Heart right ventricle (tissue), 16 donors: Measurements from ENCODE around the gene FAM9A. TPM values are rescaled to one million over a fixed set of nuclear protein-coding genes. Genes with fewer than 3 reads are reported as not detected.

Source experiments
- ATAC-seq, 8 donors: fragments of 200-7000 bp; cut with Tn5 transposase; one replicate each; pipeline ENCODE4 v1.9.1; 2020; ENCODE audit warnings: mild to moderate bottlenecking in 8 of 8, moderate library complexity in 8 of 8, moderate number of reproducible peaks in 1 of 8
- DNase-seq, 2 donors: peaks; one replicate each; pipeline ENCODE4 v3.0.0-alpha.2; 2020
- H3K27ac ChIP-seq, 10 donors: fragments of 200-600 bp; sonication (generic) in 2 of 10; one replicate each; pipeline versions ENCODE4 v1.5.0 to v1.8.0; 2020 to 2022; ENCODE audit warnings: mild to moderate bottlenecking in 3 of 10
- H3K27me3 ChIP-seq, 7 donors: fragments of 200-600 bp; one replicate each; pipeline ENCODE4 v1.8.0; 2021 to 2022; ENCODE audit warnings: mild to moderate bottlenecking in 2 of 7
- H3K36me3 ChIP-seq, 9 donors: fragments of 200-600 bp; sonication (generic) in 1 of 9; one replicate each; pipeline versions ENCODE4 v1.5.0 to v1.8.0; 2020 to 2022; ENCODE audit warnings: mild to moderate bottlenecking in 2 of 9
- H3K4me1 ChIP-seq, 9 donors: fragments of 200-600 bp; sonication (generic) in 1 of 9; one replicate each; pipeline versions ENCODE4 v1.5.0 to v1.8.0; 2020 to 2022; ENCODE audit warnings: mild to moderate bottlenecking in 4 of 9
- H3K4me3 ChIP-seq, 10 donors: fragments of 200-600 bp; sonication (generic) in 2 of 10; one replicate each; pipeline versions ENCODE4 v1.5.0 to v1.8.0; 2020 to 2022; ENCODE audit warnings: mild to moderate bottlenecking in 7 of 10, moderate library complexity in 2 of 10
- H3K9me3 ChIP-seq, 11 donors: fragments of 200-600 bp in 10 of 11; sonication (generic) in 2 of 11; one replicate each; pipeline versions ENCODE4 v1.5.0 to v1.8.0; 2013 to 2022; ENCODE audit warnings: mild to moderate bottlenecking in 2 of 11, control low read depth in 1 of 11, moderate library complexity in 1 of 11
- CTCF ChIP-seq, 9 donors: fragments of 200-600 bp; sonication (generic) in 2 of 9; IDR thresholded peaks; one replicate each; pipeline versions ENCODE4 v1.5.0 to v1.8.0; 2021 to 2022; ENCODE audit warnings: antibody characterized with exemption in 9 of 9, mild to moderate bottlenecking in 5 of 9, moderate library complexity in 1 of 9
- WGBS, 2 donors: extraction: QIAGEN DNeasy Blood & Tissue Kit; methylation state at CpG; one replicate each; pipeline ENCODE4 v1.1.7; 2013; ENCODE audit warnings: inconsistent platforms in 1 of 2; 5-methylcytosine and 5-hydroxymethylcytosine counted together
- intact Hi-C, 10 donors: fragments of 100-400 bp; cut with DNase I; formaldehyde crosslinking; loops; one replicate each; pipeline versions ENCODE4 v1.11.1 to v1.14.2; 2022
- polyA plus RNA-seq, 2 donors: library from polyadenylated mRNA; stranded (reverse); fragments of 200-250 nt; gene quantifications; one replicate each; pipeline ENCODE4 v1.2.3, GENCODE V29; 2013
- total RNA-seq, 10 donors: library from RNA; stranded (reverse); fragmentation: NEBNext Ultra II Directional in 3 of 10; extraction: Animal tissue kit (Norgen Biotek cat#: 25700) in 3 of 10; gene quantifications; one replicate each; pipeline versions ENCODE4 v1.2.1 to v1.2.4, GENCODE V29; 2021 to 2023
- donor health status: Arrhythmogenic right ventricular cardiomyopathy.
- donor health status: ischemic (EF 13 %, LVEDD 7.1; RV severe dilation, severe dysfunction).
- donor health status: healthy with polysubstance abuse.
- donor health status: DM: no; HTN: yes; CAD: no.
- donor health status: DM: no; HTN: no; CAD: no.
- donor health status: ischemic (EF 25% LVEDD 6.9; RV normal size, moderate dysfunction).
- donor health status: ischemic (EF 25% LVEDD 5.7; RV mildly dilated, moderate dysfunction).
- donor health status: healthy.
- donor health status: DM: yes; HTN: yes; CAD: no.
- donor health status: Ischemic cardiomyopathy.
- donor health status: ischemic (EF 35%, LVEDD 5.7; RV mildly dilated, moderate dysfunction).
- donor health status: nonischemic (EF 11% LVEDD 7.7; RV severe dilation, severe dysfunction).
- donor health status: DM: yes; HTN: yes; CAD: no.
- donor health status: PGD.
- donor health status: ischemic (EF 29% LVEDD 5.4; RV normal size, mild dysfunction).
- donor health status: nonischemic (EF 23%, LVEDD 6.1; RV moderate dilation, normal function).

Gene FAM9A
- total and polyA plus RNA-seq, 12 donors: not detected

GRCh38 chrX:8741981-8742380, 59.2 kb downstream of the FAM9A start:
- no peaks in the 10 kb centered on the region for H3K36me3 ChIP-seq
- DNase-seq: no peak
- WGBS, 2 donors: 90 to 91% methylated on average over 10 of the region's 10 CpGs
- no peak overlapping the region for H3K27ac ChIP-seq
- intact Hi-C loops: loop anchor here in 2 of 10 donors (10.0 kb wide), 1 partner anchor 73 kb away; no protein-coding TSS in a partner anchor
- H3K9me3 ChIP-seq: no peaks in the 10 kb centered on the region
- H3K4me1 ChIP-seq: no peaks in the 10 kb centered on the region
- no peak for TF ChIP-seq CTCF (IDR thresholded peaks at IDR 0.05)
- H3K4me3 ChIP-seq: no peak overlapping the region
- ATAC-seq: no peak
- H3K27me3 ChIP-seq: peaks cover 0 to 7% (median 0%) of the 10 kb centered on the region in 7 donors

Other genes starting within 250 kb of the FAM9A start
- 1 to 10 TPM; 4.0 to 7.8 (median 5.0) TPM for gene ANOS1, start 69.2 kb downstream of the FAM9A start, total RNA-seq
- under 1 TPM; 0.81 to 0.88 TPM for gene ANOS1, start 69.2 kb downstream of the FAM9A start, polyA plus RNA-seq
- not detected for gene FAM9B, start 232.7 kb upstream of the FAM9A start, total RNA-seq
- not detected for gene FAM9B, start 232.7 kb upstream of the FAM9A start, polyA plus RNA-seq